DOHH2 (cell line): ENCODE data around the gene KICS2.
"Not testable (repeated sequence)": the region's sequence is repeated elsewhere in the genome, so short reads cannot be mapped to it uniquely, and the experiment has no call there.

Source experiments
- H3F3A ChIP-seq: fragments of 200-600 bp; sonication (generic), shearing (Covaris generic); 2 replicates; pipeline ENCODE4 v1.6.0; 2016; ENCODE audit warnings: antibody characterized with exemption, mild to moderate bottlenecking; ENCODE audit not compliant: control insufficient read depth, insufficient read depth
- H3K27ac ChIP-seq: fragments of 200-600 bp; sonication (generic); 2 replicates; pipeline ENCODE4 v1.5.1; 2014; ENCODE audit warnings: low read depth, mild to moderate bottlenecking, low read length, moderate library complexity
- H3K27me3 ChIP-seq: fragments of 200-600 bp; sonication (generic); 2 replicates; pipeline ENCODE4 v1.6.1; 2014; ENCODE audit warnings: mild to moderate bottlenecking, low read length, mixed read lengths; ENCODE audit not compliant: control insufficient read depth
- H3K36me3 ChIP-seq: fragments of 200-600 bp; sonication (generic); 2 replicates; pipeline ENCODE4 v1.6.1; 2014; ENCODE audit warnings: mild to moderate bottlenecking, low read length, moderate library complexity, mixed read lengths; ENCODE audit not compliant: control insufficient read depth
- H3K4me1 ChIP-seq: fragments of 200-600 bp; sonication (generic); 2 replicates; pipeline ENCODE4 v1.6.1; 2014; ENCODE audit warnings: mild to moderate bottlenecking, low read length, mixed read lengths; ENCODE audit not compliant: control insufficient read depth
- H3K4me2 ChIP-seq: fragments of 200-600 bp; sonication (generic); 2 replicates; pipeline ENCODE4 v1.6.0; 2014; ENCODE audit warnings: mild to moderate bottlenecking, low read length, moderate library complexity
- H3K4me3 ChIP-seq: fragments of 200-600 bp; sonication (generic); 2 replicates; pipeline ENCODE4 v1.5.1; 2014; ENCODE audit warnings: mild to moderate bottlenecking, low read length, mixed read lengths
- H3K79me2 ChIP-seq: fragments of 200-600 bp; sonication (generic); 2 replicates; pipeline ENCODE4 v1.6.1; 2014; ENCODE audit warnings: mild to moderate bottlenecking, low read length, mixed read lengths; ENCODE audit not compliant: control insufficient read depth
- H3K9me2 ChIP-seq: fragments of 200-600 bp; sonication (generic); replicated peaks from 2 replicates; pipeline ENCODE4 v1.6.1; 2014; ENCODE audit warnings: mild to moderate bottlenecking, low read length, mixed read lengths; ENCODE audit not compliant: control insufficient read depth
- H3K9me3 ChIP-seq: fragments of 200-600 bp; sonication (generic); 2 replicates; pipeline ENCODE4 v1.6.1; 2014; ENCODE audit warnings: antibody characterized with exemption, low read length, mixed read lengths; ENCODE audit not compliant: control insufficient read depth, insufficient read depth
- H4K20me1 ChIP-seq: fragments of 200-600 bp; sonication (generic); 2 replicates; pipeline ENCODE4 v1.6.0; 2014; ENCODE audit warnings: low read depth, mild to moderate bottlenecking, antibody characterized with exemption, low read length, moderate library complexity; ENCODE audit not compliant: control insufficient read depth, insufficient read depth
- CTCF ChIP-seq: fragments of 200-600 bp; sonication (generic); IDR thresholded peaks from one replicate; pipeline ENCODE4 v1.5.1; 2014; ENCODE audit warnings: antibody characterized with exemption, mild to moderate bottlenecking, low read depth, low read length; ENCODE audit not compliant: poor library complexity, severe bottlenecking
- EZH2phosphoT487 ChIP-seq: fragments of 200-600 bp; sonication (generic); IDR thresholded peaks from 2 replicates; pipeline ENCODE4 v1.6.1; 2017; ENCODE audit warnings: borderline replicate concordance, mild to moderate bottlenecking, antibody characterized with exemption, low read length, moderate library complexity, mixed read lengths

KICS2 gene

GRCh38 chr12:64207453-64207852 is 14.6 kb downstream of the KICS2 start:
- H3F3A ChIP-seq = 0 out of 2 replicates have a peak, but pooled peaks cover 3% of the 10 kb centered on the region
- no peaks in the 10 kb centered on the region for H3K9me3 ChIP-seq
- H3K79me2 ChIP-seq = no peaks in the 10 kb centered on the region
- H3K4me1 ChIP-seq = no peaks in the 10 kb centered on the region
- H4K20me1 ChIP-seq = no peaks in the 10 kb centered on the region
- H3K4me2 ChIP-seq = no peak overlapping the region
- TF ChIP-seq CTCF (no peak), EZH2phosphoT487 (no peak)
- H3K27me3 ChIP-seq = no peaks in the 10 kb centered on the region
- H3K9me2 ChIP-seq = no peaks in the 10 kb centered on the region
- no peak overlapping the region for H3K27ac ChIP-seq
- H3K4me3 ChIP-seq = no peak overlapping the region
- H3K36me3 ChIP-seq = peaks cover 51% of the 10 kb centered on the region

DNA sequence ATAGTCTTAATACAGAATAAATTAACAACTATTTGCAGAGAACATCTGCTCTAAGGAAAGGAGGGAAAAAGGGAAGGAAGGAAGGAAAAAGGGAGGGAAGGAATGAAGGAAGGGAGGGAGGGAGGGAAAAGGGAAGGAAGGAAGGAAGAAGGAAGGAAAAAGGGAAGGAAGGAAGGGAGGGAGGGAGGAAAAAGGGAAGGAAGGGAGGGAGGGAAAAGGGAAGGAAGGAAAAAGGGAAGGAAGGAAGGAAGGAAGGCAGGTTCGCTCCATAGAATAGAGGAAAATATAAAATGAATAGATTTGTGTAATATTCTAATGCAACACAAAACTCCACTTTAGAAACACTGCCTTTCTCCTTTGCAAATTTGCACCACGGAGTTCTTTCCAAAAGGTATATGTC is 16.6 kb downstream of the KICS2 start:
- Histone ChIP-seq H3K9me2 (no peaks in the 10 kb centered on the region), H3K4me1 (peaks cover 4% of the 10 kb centered on the region; the same call in 1 of the 2 replicates), H3K9me3 (no peaks in the 10 kb centered on the region), H3K36me3 (peaks cover 45% of the 10 kb centered on the region), H3K4me2 (no peak overlapping the region), H4K20me1 (no peaks in the 10 kb centered on the region), H3K79me2 (no peaks in the 10 kb centered on the region), H3K4me3 (no peak overlapping the region), H3F3A (no peaks in the 10 kb centered on the region), H3K27me3 (no peaks in the 10 kb centered on the region), H3K27ac (no peak overlapping the region)
- TF ChIP-seq CTCF = no peak
- TF ChIP-seq EZH2phosphoT487 = no peak

DNA sequence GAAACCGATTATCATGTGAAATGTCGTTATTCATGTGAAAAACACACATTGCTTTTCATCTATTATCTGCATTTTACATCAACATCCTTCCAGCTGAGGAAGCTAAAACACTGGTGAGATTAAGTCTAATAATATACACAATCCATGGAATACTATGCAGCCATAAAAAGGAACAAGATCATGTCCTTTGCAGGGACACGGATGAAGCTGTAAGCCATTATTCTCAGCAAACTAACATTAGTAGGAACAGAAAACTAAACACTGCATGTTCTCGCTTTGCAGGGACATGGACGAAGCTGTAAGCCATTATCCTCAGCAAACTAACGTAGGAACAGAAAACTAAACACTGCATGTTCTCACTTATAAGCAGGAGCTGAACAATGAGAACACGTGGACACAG is 18.3 kb downstream of the KICS2 start:
- Histone ChIP-seq H3K79me2 (no peaks in the 10 kb centered on the region), H3K4me3 (no peak overlapping the region), H3F3A (no peaks in the 10 kb centered on the region), H3K4me2 (no peak overlapping the region), H3K27ac (no peak overlapping the region), H4K20me1 (no peaks in the 10 kb centered on the region), H3K4me1 (peaks cover 4% of the 10 kb centered on the region; the same call in 1 of the 2 replicates), H3K9me2 (no peaks in the 10 kb centered on the region), H3K9me3 (no peaks in the 10 kb centered on the region), H3K36me3 (peaks cover 38% of the 10 kb centered on the region), H3K27me3 (no peaks in the 10 kb centered on the region)
- no peak for TF ChIP-seq EZH2phosphoT487
- no peak for TF ChIP-seq CTCF

- H3K9me2 ChIP-seq = no peaks in the 10 kb centered on the region
- no peaks in the 10 kb centered on the region for H3K27me3 ChIP-seq
- H3K4me2 ChIP-seq = no peak overlapping the region
- H3K27ac ChIP-seq = no peak overlapping the region
- H3K79me2 ChIP-seq = no peaks in the 10 kb centered on the region
- H4K20me1 ChIP-seq = no peaks in the 10 kb centered on the region
- H3K4me3 ChIP-seq = no peak overlapping the region
- no peak for TF ChIP-seq EZH2phosphoT487
- no peak for TF ChIP-seq CTCF
- peaks cover 4% of the 10 kb centered on the region; the same call in 1 of the 2 replicates for H3K4me1 ChIP-seq
- peaks cover 35% of the 10 kb centered on the region for H3K36me3 ChIP-seq
- no peaks in the 10 kb centered on the region for H3F3A ChIP-seq
- H3K9me3 ChIP-seq = no peaks in the 10 kb centered on the region
These were observed 19.1 kb downstream of the KICS2 start for GRCh38 chr12:64203036-64203435.

DNA sequence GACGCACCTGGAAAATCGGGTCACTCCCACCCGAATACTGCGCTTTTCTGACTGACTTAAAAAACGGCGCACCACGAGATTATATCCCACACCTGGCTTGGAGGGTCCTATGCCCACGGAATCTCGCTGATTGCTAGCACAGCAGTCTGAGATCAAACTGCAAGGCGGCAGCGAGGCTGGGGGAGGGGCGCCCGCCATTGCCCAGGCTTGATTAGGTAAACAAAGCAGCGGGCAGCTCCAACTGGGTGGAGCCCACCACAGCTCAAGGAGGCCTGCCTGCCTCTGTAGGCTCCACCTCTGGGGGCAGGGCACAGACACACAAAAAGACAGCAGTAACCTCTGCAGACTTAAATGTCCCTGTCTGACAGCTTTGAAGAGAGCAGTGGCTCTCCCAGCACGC is 26.3 kb downstream of the KICS2 start:
- peaks cover 32% of the 10 kb centered on the region for H3K36me3 ChIP-seq
- not testable (repeated sequence) for H3K9me2 ChIP-seq, H3K9me3 ChIP-seq, H3F3A ChIP-seq, H3K27me3 ChIP-seq, H4K20me1 ChIP-seq, H3K4me3 ChIP-seq, H3K27ac ChIP-seq, H3K4me1 ChIP-seq, H3K4me2 ChIP-seq, H3K79me2 ChIP-seq
